Measurements from ENCODE around the gene INPP5D. TPM values are rescaled to one million over a fixed set of nuclear protein-coding genes. Genes with fewer than 3 reads are reported as not detected.
A peak's percentile ranks its signal among the peaks of the same experiment; 100 is the strongest.

INPP5D gene
- total and polyA plus RNA-seq, 2 of the 13 experiments (the other 11 are each of a cell fraction or from before 2014, with no cell fraction given) = 16.7 to 18.0 TPM

- Histone ChIP-seq H3K36me3 (replicated peaks in 1 of 2; ENCODE audit: control insufficient read depth in 1 of 2, insufficient read depth in 2 of 2, low read length in 2 of 2) (no peaks in the 10 kb centered on the region), H3K27me3 (ENCODE audit: control insufficient read depth in 1 of 2, insufficient read depth in 2 of 2, low read length in 2 of 2) (peaks cover 0 to 3% of the 10 kb centered on the region in 2 experiments; a peak in 1 of 5 replicates), H3K79me2 (ENCODE audit: insufficient read depth, low read length) (no peaks in the 10 kb centered on the region), H3K4me2 (ENCODE audit: low read depth, low read length) (no peak overlapping the region), H3K4me1 (ENCODE audit: insufficient read depth, low read length) (peaks cover 13% of the 10 kb centered on the region; the same call in 1 of the 2 replicates), H3K9ac (ENCODE audit: insufficient read depth, low read depth, low read length) (no peak overlapping the region), H3K9me3 (ENCODE audit: low read length) (no peaks in the 10 kb centered on the region), H3K27ac (ENCODE audit: extremely low read length, insufficient read depth, low read length) (no peak overlapping the region), H4K20me1 (ENCODE audit: insufficient read depth, low read length) (no peaks in the 10 kb centered on the region), H3K4me3 (replicated peaks in 1 of 3; ENCODE audit: insufficient read depth in 1 of 3, low read depth in 2 of 3, low read length in 3 of 3) (no peak overlapping the region), H2AFZ (ENCODE audit: low read length) (no peak overlapping the region)
- in situ Hi-C loops (cut with HindIII; ENCODE audit: extremely low pct_ligation_motif_present, low pct_unique_long_range_greater_than_20kb) (no loop called here), intact Hi-C loops (cut with micrococcal nuclease; ENCODE audit: unreplicated experiment) (no loop called here)
- BruUV-seq (replicated peaks) = no TSS peak
- ChIA-PET CTCF (ENCODE audit: low intra/inter-chr PET ratio, low total read pairs) (no interaction called here), POLR2A (no interaction called here)
- FAIRE-seq (no peak), ATAC-seq (no peak), DNase-seq (ENCODE audit: low spot score) (no peak)
- no peak for TF ChIP-seq ZNF468 (CRISPR knock-in tag; IDR thresholded peaks at IDR 0.05)
- 0 out of 4 replicates have a peak, but pooled peaks of 1 of the 2 experiments have one; percentile 13 for TF ChIP-seq MAFK (conservative IDR thresholded peaks at IDR 0.05 in 1 of 2, IDR thresholded peaks at IDR 0.05 in 1 of 2; ENCODE audit: low read length in 2 of 2)
- TF ChIP-seq NCOA1 (CRISPR knock-in tag; IDR thresholded peaks at IDR 0.05) = no peak
- TF ChIP-seq TGIF2 (CRISPR knock-in tag; IDR thresholded peaks at IDR 0.05) = no peak
- no peak for TF ChIP-seq TAF15 (IDR thresholded peaks at IDR 0.05; ENCODE audit: low read depth, low read length, poor library complexity, severe bottlenecking)
- 47% methylated on average over 7 of the region's 7 CpGs for WGBS (ENCODE audit: low lambda C conversion rate)
These were observed 176.9 kb downstream of the INPP5D start for GRCh38 chr2:233236820-233237589.

GRCh38 chr2:233240897-233241296, 180.8 kb downstream of the INPP5D start:
- H3K4me1 ChIP-seq (ENCODE audit: insufficient read depth, low read length) = peaks cover 19% of the 10 kb centered on the region; the same call in 1 of the 2 replicates
- H3K9ac ChIP-seq (ENCODE audit: insufficient read depth, low read depth, low read length) = no peak overlapping the region
- BruUV-seq (replicated peaks) = no TSS peak
- no peaks in the 10 kb centered on the region for H4K20me1 ChIP-seq (ENCODE audit: insufficient read depth, low read length)
- H3K79me2 ChIP-seq (ENCODE audit: insufficient read depth, low read length) = no peaks in the 10 kb centered on the region
- H3K27ac ChIP-seq (ENCODE audit: extremely low read length, insufficient read depth, low read length) = no peak overlapping the region
- in situ Hi-C loops (cut with HindIII; ENCODE audit: extremely low pct_ligation_motif_present, low pct_unique_long_range_greater_than_20kb) (no loop called here), intact Hi-C loops (cut with micrococcal nuclease; ENCODE audit: unreplicated experiment) (no loop called here)
- H3K4me2 ChIP-seq (ENCODE audit: low read depth, low read length) = no peak overlapping the region
- H3K27me3 ChIP-seq (ENCODE audit: control insufficient read depth in 1 of 2, insufficient read depth in 2 of 2, low read length in 2 of 2) = peaks cover 0 to 20% of the 10 kb centered on the region in 2 experiments; a peak in 3 of 5 replicates
- CTCF ChIA-PET (ENCODE audit: low intra/inter-chr PET ratio, low total read pairs) = no interaction called here
- no peaks in the 10 kb centered on the region for H3K36me3 ChIP-seq (replicated peaks in 1 of 2; ENCODE audit: control insufficient read depth in 1 of 2, insufficient read depth in 2 of 2, low read length in 2 of 2)
- no peak for FAIRE-seq
- no peak for DNase-seq (ENCODE audit: low spot score)
- H2AFZ ChIP-seq (ENCODE audit: low read length) = no peak overlapping the region
- H3K4me3 ChIP-seq (replicated peaks in 1 of 3; ENCODE audit: insufficient read depth in 1 of 3, low read depth in 2 of 3, low read length in 3 of 3) = no peak overlapping the region
- POLR2A ChIA-PET = no interaction called here
- ATAC-seq = no peak
- H3K9me3 ChIP-seq (ENCODE audit: low read length) = no peaks in the 10 kb centered on the region
- WGBS (ENCODE audit: low lambda C conversion rate) = 13% methylated on average over 2 of the region's 2 CpGs
- TF ChIP-seq ZNF205 (CRISPR knock-in tag; IDR thresholded peaks at IDR 0.05) (no peak), HDAC6 (IDR thresholded peaks at IDR 0.05; ENCODE audit: low read depth, low read length) (no peak), NR2F2 (IDR thresholded peaks at IDR 0.05; ENCODE audit: borderline replicate concordance, low read depth) (no peak), ARID2 (CRISPR knock-in tag; IDR thresholded peaks at IDR 0.05; ENCODE audit: borderline replicate concordance) (no peak), SP1 (IDR thresholded peaks at IDR 0.05) (no peak), SP1 (CRISPR knock-in tag; IDR thresholded peaks at IDR 0.05) (no peak), ONECUT2 (CRISPR knock-in tag; IDR thresholded peaks at IDR 0.05) (no peak), ZBTB49 (CRISPR knock-in tag; IDR thresholded peaks at IDR 0.05; ENCODE audit: borderline replicate concordance) (no peak), KAT7 (CRISPR knock-in tag; IDR thresholded peaks at IDR 0.05; ENCODE audit: borderline replicate concordance) (no peak)
- TF ChIP-seq, protein P1, sequence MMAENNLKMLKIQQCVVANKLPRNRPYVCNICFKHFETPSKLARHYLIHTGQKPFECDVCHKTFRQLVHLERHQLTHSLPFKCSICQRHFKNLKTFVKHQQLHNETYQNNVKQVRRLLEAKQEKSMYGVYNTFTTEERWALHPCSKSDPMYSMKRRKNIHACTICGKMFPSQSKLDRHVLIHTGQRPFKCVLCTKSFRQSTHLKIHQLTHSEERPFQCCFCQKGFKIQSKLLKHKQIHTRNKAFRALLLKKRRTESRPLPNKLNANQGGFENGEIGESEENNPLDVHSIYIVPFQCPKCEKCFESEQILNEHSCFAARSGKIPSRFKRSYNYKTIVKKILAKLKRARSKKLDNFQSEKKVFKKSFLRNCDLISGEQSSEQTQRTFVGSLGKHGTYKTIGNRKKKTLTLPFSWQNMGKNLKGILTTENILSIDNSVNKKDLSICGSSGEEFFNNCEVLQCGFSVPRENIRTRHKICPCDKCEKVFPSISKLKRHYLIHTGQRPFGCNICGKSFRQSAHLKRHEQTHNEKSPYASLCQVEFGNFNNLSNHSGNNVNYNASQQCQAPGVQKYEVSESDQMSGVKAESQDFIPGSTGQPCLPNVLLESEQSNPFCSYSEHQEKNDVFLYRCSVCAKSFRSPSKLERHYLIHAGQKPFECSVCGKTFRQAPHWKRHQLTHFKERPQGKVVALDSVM (CRISPR knock-in tag; IDR thresholded peaks at IDR 0.05) = no peak
